ENCODE measurements around the gene ALCAM.

DNA sequence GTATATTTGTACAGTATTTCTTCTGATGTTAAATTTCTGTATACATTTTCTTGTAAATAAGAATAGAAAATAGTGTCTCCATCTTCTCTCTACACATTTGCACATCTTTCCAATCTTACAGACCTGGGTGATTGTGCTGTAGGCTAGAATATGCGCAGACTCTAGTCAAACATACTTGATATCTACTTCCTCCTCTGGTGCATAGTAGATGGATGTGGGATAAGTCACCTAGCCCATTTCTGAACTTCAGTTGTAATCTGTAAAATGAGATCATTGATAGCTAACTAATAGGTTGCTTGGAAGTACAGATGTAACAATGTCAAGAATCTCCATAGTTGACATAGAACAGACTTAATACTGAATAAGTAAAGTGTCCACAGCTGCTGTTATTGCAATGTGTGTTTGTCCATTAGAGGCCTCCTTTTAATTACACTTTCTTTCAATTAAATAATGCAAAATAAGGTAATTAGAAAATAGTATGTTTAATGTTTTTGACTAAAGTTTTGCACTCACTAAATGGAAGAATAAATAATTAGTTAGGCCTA is 46.7 kb downstream of the ALCAM start:
- TF ChIP-seq, protein P1, sequence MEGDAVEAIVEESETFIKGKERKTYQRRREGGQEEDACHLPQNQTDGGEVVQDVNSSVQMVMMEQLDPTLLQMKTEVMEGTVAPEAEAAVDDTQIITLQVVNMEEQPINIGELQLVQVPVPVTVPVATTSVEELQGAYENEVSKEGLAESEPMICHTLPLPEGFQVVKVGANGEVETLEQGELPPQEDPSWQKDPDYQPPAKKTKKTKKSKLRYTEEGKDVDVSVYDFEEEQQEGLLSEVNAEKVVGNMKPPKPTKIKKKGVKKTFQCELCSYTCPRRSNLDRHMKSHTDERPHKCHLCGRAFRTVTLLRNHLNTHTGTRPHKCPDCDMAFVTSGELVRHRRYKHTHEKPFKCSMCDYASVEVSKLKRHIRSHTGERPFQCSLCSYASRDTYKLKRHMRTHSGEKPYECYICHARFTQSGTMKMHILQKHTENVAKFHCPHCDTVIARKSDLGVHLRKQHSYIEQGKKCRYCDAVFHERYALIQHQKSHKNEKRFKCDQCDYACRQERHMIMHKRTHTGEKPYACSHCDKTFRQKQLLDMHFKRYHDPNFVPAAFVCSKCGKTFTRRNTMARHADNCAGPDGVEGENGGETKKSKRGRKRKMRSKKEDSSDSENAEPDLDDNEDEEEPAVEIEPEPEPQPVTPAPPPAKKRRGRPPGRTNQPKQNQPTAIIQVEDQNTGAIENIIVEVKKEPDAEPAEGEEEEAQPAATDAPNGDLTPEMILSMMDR (IDR thresholded peaks at IDR 0.05), result no peak
- TF ChIP-seq POLR2A (IDR thresholded peaks at IDR 0.05), result no peak

All from Peyer's patch (tissue), 4 donors.